Ovary (tissue), 3 donors: ENCODE results near the gene LRRTM4.

Experiments used
- EP300 ChIP-seq: sonication (generic); formaldehyde crosslinking; IDR thresholded peaks from one replicate; pipeline ENCODE4 v1.6.1; 2017; ENCODE audit warnings: antibody characterized with exemption
- POLR2A ChIP-seq: fragments of 450-650 bp; IDR thresholded peaks from one replicate; pipeline ENCODE4 v1.6.1; 2017; ENCODE audit warnings: antibody characterized with exemption, mild to moderate bottlenecking, moderate library complexity
- TF ChIP-seq, protein P1 (sequence below), 3 donors: fragments of 450-650 bp in 2 of 3; fragments of 200-600 bp in 1 of 3; IDR thresholded peaks; one replicate each; pipeline versions ENCODE4 v1.5.1 to v1.8.0; 2016 to 2022; ENCODE audit warnings: antibody characterized with exemption in 3 of 3, mild to moderate bottlenecking in 1 of 3
- donor health status: DM: no; HTN: no; CAD: no.

DNA sequence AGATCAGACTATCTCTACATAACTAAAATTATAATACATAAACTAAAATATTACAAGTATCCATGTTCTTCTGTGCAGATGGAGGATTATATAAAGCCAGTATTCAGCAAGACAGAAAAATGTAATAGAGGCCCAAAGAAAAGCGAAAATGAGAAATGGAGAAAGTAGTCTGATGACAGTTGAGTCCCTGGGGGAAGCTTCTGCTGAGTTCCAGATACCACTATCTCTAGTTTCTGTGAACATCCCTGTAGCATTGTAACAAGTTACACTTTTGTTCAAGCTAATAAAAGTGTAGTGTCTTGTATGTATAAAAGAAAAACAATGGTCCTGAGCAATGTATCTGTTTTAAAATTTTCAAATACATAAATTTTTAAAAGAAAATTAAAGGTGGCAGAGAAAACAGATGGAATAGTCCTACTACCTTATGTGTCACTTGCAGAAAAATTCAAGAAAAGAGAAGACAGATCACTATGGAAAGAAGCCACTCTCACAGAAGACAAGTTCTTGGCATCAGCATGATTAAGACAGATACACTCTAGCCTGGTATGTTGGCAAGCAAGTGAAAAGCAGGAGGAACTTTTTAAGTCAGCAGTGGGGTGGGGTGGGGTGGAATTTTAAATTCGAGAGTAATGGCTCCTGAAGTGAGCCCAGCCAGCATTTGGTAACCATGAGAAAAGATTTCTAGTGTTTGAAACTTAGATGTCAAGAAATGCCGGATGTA, 541.9 kb downstream of the LRRTM4 start:
- TF ChIP-seq, protein P1, sequence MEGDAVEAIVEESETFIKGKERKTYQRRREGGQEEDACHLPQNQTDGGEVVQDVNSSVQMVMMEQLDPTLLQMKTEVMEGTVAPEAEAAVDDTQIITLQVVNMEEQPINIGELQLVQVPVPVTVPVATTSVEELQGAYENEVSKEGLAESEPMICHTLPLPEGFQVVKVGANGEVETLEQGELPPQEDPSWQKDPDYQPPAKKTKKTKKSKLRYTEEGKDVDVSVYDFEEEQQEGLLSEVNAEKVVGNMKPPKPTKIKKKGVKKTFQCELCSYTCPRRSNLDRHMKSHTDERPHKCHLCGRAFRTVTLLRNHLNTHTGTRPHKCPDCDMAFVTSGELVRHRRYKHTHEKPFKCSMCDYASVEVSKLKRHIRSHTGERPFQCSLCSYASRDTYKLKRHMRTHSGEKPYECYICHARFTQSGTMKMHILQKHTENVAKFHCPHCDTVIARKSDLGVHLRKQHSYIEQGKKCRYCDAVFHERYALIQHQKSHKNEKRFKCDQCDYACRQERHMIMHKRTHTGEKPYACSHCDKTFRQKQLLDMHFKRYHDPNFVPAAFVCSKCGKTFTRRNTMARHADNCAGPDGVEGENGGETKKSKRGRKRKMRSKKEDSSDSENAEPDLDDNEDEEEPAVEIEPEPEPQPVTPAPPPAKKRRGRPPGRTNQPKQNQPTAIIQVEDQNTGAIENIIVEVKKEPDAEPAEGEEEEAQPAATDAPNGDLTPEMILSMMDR (IDR thresholded peaks at IDR 0.05): no peak
- no peak for TF ChIP-seq POLR2A
- no peak for TF ChIP-seq EP300
